CD4-positive, alpha-beta T cell treated with Interleukin-17A for 4 hours (primary cell): Measurements from ENCODE around the gene SRCAP.
A peak's percentile ranks its signal among the peaks of the same experiment; 100 is the strongest.
"Not testable (repeated sequence)": the region's sequence is repeated elsewhere in the genome, so short reads cannot be mapped to it uniquely, and the experiment has no call there.

ENCODE experiments used
- DNase-seq: peaks from one replicate; pipeline ENCODE4 v3.0.0-alpha.2; 2020; ENCODE audit warnings: mixed read lengths

The SRCAP gene

GRCh38 chr16:30664616-30665109 lies 34.3 kb upstream of the SRCAP start:
- no peak for DNase-seq

GRCh38 chr16:30665155-30665829 lies 33.7 kb upstream of the SRCAP start:
- no peak for DNase-seq

GRCh38 chr16:30665830-30666190 lies 33.2 kb upstream of the SRCAP start:
- no peak for DNase-seq

- no peak for DNase-seq
These were observed 32.3 kb upstream of the SRCAP start for GRCh38 chr16:30666681-30667080.

- DNase-seq, result no peak
These were observed 31.5 kb upstream of the SRCAP start for GRCh38 chr16:30667361-30667905.

GRCh38 chr16:30668393-30668792 lies 30.6 kb upstream of the SRCAP start:
- no peak for DNase-seq

- no peak for DNase-seq
These were observed 29.7 kb upstream of the SRCAP start for GRCh38 chr16:30669026-30669902.

- DNase-seq, result no peak
These were observed 28.8 kb upstream of the SRCAP start for GRCh38 chr16:30669903-30670824.

GRCh38 chr16:30675143-30675542 lies 23.8 kb upstream of the SRCAP start:
- no peak for DNase-seq

GRCh38 chr16:30677931-30678585 lies 20.9 kb upstream of the SRCAP start:
- no peak for DNase-seq

- no peak for DNase-seq
These were observed 20.4 kb upstream of the SRCAP start for GRCh38 chr16:30678586-30678970.

- DNase-seq, result no peak
These were observed 18.6 kb upstream of the SRCAP start for GRCh38 chr16:30680326-30680725.

- DNase-seq, result no peak
These were observed 10.3 kb upstream of the SRCAP start for GRCh38 chr16:30688701-30689100.

GRCh38 chr16:30691907-30692306 lies 7.1 kb upstream of the SRCAP start:
- no peak for DNase-seq

- no peak for DNase-seq
These were observed 6.4 kb upstream of the SRCAP start for GRCh38 chr16:30692396-30693064.

- no peak for DNase-seq
These were observed 3.9 kb upstream of the SRCAP start for GRCh38 chr16:30694926-30695693.

- DNase-seq, result not testable (repeated sequence)
These were observed 2.3 kb upstream of the SRCAP start for GRCh38 chr16:30696646-30697045.

GRCh38 chr16:30697264-30698138 lies 1.5 kb upstream of the SRCAP start:
- DNase-seq, result no peak

GRCh38 chr16:30698139-30698815 lies 694 bp upstream of the SRCAP start:
- DNase-seq, result peak; percentile 99
